EL (cell line): ENCODE data around the gene CPLANE1.
"Not testable (repeated sequence)": the region's sequence is repeated elsewhere in the genome, so short reads cannot be mapped to it uniquely, and the experiment has no call there.

ENCODE experiments used
- DNase-seq: peaks from one replicate; pipeline ENCODE4 v3.0.0-alpha.2; 2016

The CPLANE1 gene

DNA sequence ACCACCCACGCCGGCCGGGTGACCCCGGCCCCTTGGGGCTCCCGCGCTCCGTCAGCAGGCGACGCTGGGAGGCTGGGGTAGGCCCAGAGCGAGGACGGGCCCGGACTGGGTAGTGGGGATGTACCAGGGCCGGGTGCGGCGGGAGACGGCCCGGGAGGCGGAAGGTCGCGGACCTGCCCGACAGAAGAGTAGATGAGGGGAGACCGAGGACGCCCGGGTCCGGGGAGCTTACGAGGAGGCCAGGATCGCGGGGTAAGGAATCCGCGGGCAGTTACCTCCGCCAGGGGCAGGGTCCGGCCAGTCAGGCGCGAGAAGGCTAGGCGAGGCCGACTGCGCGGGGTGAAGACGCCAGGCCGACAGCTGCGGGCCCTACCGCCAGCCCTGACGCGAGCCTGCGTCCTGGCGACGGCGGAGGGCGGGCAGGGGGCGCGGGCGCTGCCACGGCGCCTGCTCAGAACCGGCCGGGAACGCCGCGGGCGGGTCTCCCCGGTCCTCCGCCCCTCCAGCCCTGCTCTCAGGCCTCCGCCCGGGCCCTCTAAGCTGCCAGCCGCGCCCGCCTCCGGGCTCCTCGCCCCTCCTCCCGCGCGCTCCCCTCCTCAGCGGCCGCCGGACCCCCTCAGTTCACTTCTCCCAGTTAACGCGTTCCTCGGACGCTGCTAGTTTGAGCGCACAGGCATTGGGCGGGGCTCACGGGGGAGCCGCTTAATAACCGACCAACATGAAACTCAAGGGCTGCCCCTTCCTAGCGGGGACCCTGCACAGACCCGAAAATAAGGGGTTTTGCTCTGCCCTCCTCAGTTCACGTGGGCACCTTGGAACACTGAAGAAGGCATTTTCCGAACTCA lies at the start of gene CPLANE1:
Gene CPLANE1 (minus strand): TSS at position 407 of the 845 bp plus-strand sequence. CDS start 1,678 bp downstream, outside the sequence.
- DNase-seq, result peak; percentile 82

- not testable (repeated sequence) for DNase-seq
Measured at GRCh38 chr5:37296313-37296712, 47.1 kb upstream of the CPLANE1 start.

- peak; percentile 8 for DNase-seq
Measured at GRCh38 chr5:37283214-37283820, 34.1 kb upstream of the CPLANE1 start.

DNA sequence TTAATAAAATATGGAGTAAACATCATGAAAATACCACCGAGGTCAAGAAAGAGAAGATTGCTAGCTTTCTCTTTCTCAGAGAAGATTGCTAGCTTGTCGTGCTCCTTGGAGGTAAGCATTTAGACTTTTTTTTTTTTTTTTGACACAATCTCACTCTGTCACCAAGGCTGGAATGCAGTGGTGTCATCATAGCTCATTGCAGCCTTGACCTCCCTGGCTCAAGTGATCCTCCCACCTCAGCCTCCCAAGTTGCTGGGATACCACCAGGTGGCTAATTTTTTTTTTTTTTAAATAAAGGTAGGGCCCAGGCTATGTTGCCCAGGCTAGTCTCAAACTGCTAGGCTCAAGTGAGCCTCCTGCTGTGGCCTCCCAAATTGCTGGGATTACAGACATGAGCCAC lies 26.3 kb upstream of the CPLANE1 start:
- no peak for DNase-seq

GRCh38 chr5:37272511-37272910 lies 23.3 kb upstream of the CPLANE1 start:
- DNase-seq, result peak; percentile 85

DNA sequence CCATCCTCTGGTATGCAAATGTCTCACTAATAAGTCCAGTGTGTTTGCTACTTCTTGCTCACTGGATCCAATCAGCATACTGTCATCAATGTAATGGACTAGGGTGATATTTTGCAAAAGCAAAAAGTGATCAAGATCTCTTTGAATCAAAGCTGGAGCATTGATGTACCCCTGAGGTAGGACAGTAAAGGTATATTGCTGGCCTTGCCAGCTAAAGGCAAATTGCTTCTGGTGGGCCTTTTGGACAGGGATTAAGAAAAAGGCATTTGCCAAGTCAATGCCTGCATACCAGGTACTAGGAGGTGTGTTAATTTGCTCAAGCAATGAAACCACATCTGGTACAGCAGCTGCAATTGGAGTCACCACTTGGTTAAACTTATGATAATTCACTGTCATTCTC lies 18.9 kb upstream of the CPLANE1 start:
- DNase-seq, result not testable (repeated sequence)

- DNase-seq, result no peak
Measured at GRCh38 chr5:37255774-37256358, 6.7 kb upstream of the CPLANE1 start.

DNA sequence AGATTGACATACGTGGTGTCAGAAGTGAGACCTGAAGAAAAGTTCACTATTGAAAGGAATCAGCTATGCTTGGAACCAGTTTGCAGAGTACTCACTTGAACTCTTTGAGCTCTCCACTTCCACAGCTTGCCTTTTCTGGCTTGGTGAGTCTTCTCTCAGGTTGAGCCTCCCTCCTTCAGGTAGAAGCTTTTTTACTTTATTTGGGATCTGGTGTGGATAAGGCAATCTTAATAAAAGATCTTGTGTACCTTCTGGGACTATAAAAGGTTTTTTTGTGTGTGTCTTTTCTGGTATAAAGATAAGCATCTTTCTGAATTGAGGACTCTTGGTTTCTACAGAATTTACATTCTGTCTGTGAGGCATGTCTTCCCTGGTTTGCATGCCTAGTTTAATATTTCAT lies 5.4 kb upstream of the CPLANE1 start:
- DNase-seq, result no peak

GRCh38 chr5:37251665-37252064 lies 2.5 kb upstream of the CPLANE1 start:
- DNase-seq, result no peak

- DNase-seq, result no peak
Measured at GRCh38 chr5:37249815-37250164, 614 bp upstream of the CPLANE1 start.

GRCh38 chr5:37248421-37248969 lies 681 bp downstream of the CPLANE1 start:
- peak; percentile 34 for DNase-seq

DNA sequence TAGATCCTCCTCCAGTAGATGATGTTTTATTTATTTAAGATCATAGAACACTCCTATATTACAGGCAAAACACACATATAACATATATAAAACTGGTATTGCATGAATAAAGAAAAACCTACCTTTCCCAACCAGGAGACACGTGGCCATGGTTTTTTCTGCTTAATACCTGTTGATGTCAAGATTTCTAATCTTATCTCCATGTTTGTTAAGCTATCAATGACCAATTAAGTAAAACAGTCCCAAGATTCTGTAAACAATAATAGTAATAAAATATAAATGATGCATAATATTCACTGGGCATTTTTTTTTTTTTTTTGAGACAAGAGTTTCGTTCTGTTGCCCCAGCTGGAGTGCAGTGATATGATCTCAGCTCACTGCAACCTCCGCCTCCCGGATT lies 1.7 kb downstream of the CPLANE1 start:
- no peak for DNase-seq

DNA sequence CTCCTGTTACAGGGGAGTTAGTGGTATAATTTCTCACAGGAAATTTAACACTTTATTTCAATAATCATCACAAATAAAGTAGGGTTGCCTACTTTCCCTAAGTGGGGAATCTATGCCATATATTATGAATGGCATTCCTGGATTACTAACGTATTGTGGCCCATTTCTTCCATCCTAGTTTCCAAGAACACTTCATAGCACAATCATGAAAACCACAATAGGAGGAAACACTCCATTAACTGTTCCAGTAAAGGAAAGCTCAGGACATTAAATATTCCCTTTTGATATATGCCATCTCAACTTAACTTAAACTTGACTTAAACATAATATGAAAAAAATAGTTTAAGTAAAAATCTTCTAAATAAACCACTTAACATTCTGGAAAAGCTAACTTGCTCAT lies 2.1 kb downstream of the CPLANE1 start:
- DNase-seq, result no peak

DNA sequence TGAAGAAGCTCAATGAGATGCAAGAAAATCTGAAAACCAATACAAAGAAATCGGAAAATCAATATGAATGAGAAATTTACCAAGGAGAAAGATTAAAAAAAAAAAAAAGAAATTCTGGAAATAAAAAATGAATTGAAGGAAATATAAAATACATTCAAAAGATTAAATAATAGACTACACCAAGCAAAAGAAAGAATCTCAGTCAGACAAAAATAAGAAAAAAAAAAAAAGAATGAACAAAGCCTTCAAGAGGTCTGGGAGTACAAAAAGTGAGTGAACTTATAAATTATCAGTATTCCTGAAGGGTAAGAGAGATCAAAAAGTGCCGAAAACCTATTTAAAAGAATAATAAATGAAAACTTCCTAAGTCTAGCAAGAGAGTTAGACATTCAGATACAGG lies 14.9 kb downstream of the CPLANE1 start:
- DNase-seq, result no peak

- DNase-seq, result no peak
Measured at GRCh38 chr5:37226377-37226776, 22.8 kb downstream of the CPLANE1 start.

DNA sequence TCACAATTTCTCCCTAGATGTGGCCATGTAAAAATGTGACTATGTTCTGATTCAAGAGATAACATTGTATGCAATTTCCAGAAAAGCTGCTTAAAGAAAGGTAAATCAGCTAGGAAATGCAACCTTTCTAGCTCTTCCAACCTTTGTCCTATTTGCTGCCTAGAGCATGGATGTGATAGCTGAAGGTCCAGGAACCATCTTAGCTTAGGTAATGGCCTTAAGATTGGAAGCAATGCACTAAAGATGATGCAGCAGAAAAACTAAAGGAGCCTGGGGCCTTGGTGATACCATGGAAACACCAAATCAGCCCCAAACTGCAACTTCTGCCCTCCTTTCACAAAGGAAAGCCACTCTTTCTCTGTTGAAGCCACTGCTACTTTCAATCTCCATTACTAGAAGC lies 27.0 kb downstream of the CPLANE1 start:
- DNase-seq, result no peak

DNA sequence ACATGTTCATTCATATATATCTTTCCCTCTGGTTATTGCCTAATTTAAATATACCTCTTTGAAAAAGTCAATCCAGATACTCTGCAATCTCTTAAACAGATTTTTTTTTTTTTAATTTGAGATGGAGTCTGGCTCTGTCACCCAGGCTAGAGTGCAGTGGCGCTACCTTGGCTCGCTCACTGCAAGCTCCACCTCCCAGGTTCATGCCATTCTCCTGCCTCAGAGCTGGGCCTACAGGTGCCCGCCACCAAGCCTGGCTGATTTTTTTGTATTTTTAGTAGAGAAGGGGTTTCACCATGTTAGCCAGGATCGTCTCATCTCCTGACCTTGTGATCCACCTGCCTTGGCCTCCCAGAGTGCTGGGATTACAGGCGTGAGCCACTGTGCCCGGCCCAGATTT lies 28.8 kb downstream of the CPLANE1 start:
- DNase-seq, result not testable (repeated sequence)

GRCh38 chr5:37219384-37219783 lies 29.8 kb downstream of the CPLANE1 start:
- peak; percentile 72 for DNase-seq

- no peak for DNase-seq
Measured at GRCh38 chr5:37217976-37218375, 31.2 kb downstream of the CPLANE1 start.

DNA sequence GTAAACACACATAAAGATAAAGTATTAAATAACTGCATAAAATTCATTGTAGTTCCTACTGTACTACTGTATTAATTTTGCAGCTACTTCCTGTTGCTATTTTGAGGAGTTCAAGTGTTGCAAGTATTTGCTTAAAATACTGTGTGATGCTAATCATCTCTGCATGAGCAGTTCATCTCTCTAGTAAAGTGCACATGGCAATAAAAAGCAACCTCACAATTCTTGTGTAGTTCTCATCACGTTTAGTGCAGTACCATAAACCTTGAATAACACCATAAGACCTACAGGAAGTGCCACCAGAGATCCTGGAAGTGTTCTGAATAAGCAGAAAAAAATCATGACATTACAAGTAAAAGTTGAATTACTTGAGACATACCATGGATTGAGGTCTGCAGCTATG lies 34.6 kb downstream of the CPLANE1 start:
- no peak for DNase-seq

GRCh38 chr5:37212096-37212495 lies 37.1 kb downstream of the CPLANE1 start:
- no peak for DNase-seq

- peak; percentile 37 for DNase-seq
Measured at GRCh38 chr5:37211661-37212060, 37.5 kb downstream of the CPLANE1 start.

- DNase-seq, result peak; percentile 25
Measured at GRCh38 chr5:37208883-37209797, 40.0 kb downstream of the CPLANE1 start.
